ENCODE data around the gene KRT13.
"Not testable (repeated sequence)": the region's sequence is repeated elsewhere in the genome, so short reads cannot be mapped to it uniquely, and the experiment has no call there.

Gene KRT13

GRCh38 chr17:41505007-41505808, at the start of gene KRT13:
Gene KRT13, minus strand, starts transcription at chr17:41505612. Its CDS starts 62 bp downstream, at chr17:41505550.
- DNase-seq (ENCODE audit: insufficient read length, low spot score) (no peak), FAIRE-seq (no peak)

- FAIRE-seq (no peak), DNase-seq (ENCODE audit: insufficient read length, low spot score) (no peak)
These were observed 48.7 kb upstream of the KRT13 start for GRCh38 chr17:41553987-41554680.

GRCh38 chr17:41553176-41553575, 47.8 kb upstream of the KRT13 start:
- no peak for FAIRE-seq
- DNase-seq (ENCODE audit: insufficient read length, low spot score) = no peak

- no peak for FAIRE-seq
- DNase-seq (ENCODE audit: insufficient read length, low spot score) = no peak
These were observed 47.0 kb upstream of the KRT13 start for GRCh38 chr17:41552455-41552854.

GRCh38 chr17:41551365-41551764, 46.0 kb upstream of the KRT13 start:
- DNase-seq (ENCODE audit: insufficient read length, low spot score) (no peak), FAIRE-seq (no peak)

- FAIRE-seq (no peak), DNase-seq (ENCODE audit: insufficient read length, low spot score) (no peak)
These were observed 44.2 kb upstream of the KRT13 start for GRCh38 chr17:41549596-41550039.

- DNase-seq (ENCODE audit: insufficient read length, low spot score) = peak; percentile 69
- peak; percentile 90 for FAIRE-seq
These were observed 43.6 kb upstream of the KRT13 start for GRCh38 chr17:41548844-41549595.

GRCh38 chr17:41547921-41548843, 42.8 kb upstream of the KRT13 start:
- FAIRE-seq (no peak), DNase-seq (ENCODE audit: insufficient read length, low spot score) (no peak)

- DNase-seq (ENCODE audit: insufficient read length, low spot score) (no peak), FAIRE-seq (no peak)
These were observed 42.0 kb upstream of the KRT13 start for GRCh38 chr17:41547378-41547841.

GRCh38 chr17:41546819-41547218, 41.4 kb upstream of the KRT13 start:
- FAIRE-seq (no peak), DNase-seq (ENCODE audit: insufficient read length, low spot score) (no peak)

- FAIRE-seq = no peak
These were observed 40.5 kb upstream of the KRT13 start for GRCh38 chr17:41545829-41546410.

GRCh38 chr17:41544935-41545334, 39.5 kb upstream of the KRT13 start:
- no peak for FAIRE-seq

More at GRCh38 chr17:41545829-41546410, 40.5 kb upstream of the KRT13 start:
- DNase-seq (ENCODE audit: insufficient read length, low spot score) = no peak

GRCh38 chr17:41544491-41544892, 39.1 kb upstream of the KRT13 start:
- DNase-seq (ENCODE audit: insufficient read length, low spot score) = no peak
- no peak for FAIRE-seq

More at GRCh38 chr17:41544935-41545334, 39.5 kb upstream of the KRT13 start:
- DNase-seq (ENCODE audit: insufficient read length, low spot score) = no peak

GRCh38 chr17:41542786-41543185, 37.4 kb upstream of the KRT13 start:
- not testable (repeated sequence) for DNase-seq (ENCODE audit: insufficient read length, low spot score); FAIRE-seq

GRCh38 chr17:41542357-41542756, 36.9 kb upstream of the KRT13 start:
- FAIRE-seq (no peak), DNase-seq (ENCODE audit: insufficient read length, low spot score) (no peak)

- FAIRE-seq (no peak), DNase-seq (ENCODE audit: insufficient read length, low spot score) (no peak)
These were observed 35.7 kb upstream of the KRT13 start for GRCh38 chr17:41540921-41541625.

- FAIRE-seq = no peak
- DNase-seq (ENCODE audit: insufficient read length, low spot score) = no peak
These were observed 34.7 kb upstream of the KRT13 start for GRCh38 chr17:41539979-41540701.

GRCh38 chr17:41539071-41539492, 33.7 kb upstream of the KRT13 start:
- FAIRE-seq = no peak
- DNase-seq (ENCODE audit: insufficient read length, low spot score) = no peak

Data from GM19239 (cell line).